Upper lobe of left lung (tissue), 4 donors: ENCODE results near the gene TMEM203.

Source experiments
- EP300 ChIP-seq, 4 donors: sonication (generic); formaldehyde crosslinking; IDR thresholded peaks; one replicate each; pipeline ENCODE4 v1.5.1; 2017; ENCODE audit warnings: antibody characterized with exemption in 4 of 4, control low read depth in 2 of 4
- POLR2AphosphoS5 ChIP-seq, 2 donors: sonication (generic); formaldehyde crosslinking; IDR thresholded peaks; one replicate each; pipeline ENCODE4 v1.5.1; 2017; ENCODE audit warnings: antibody characterized with exemption in 2 of 2
- TF ChIP-seq, protein P1 (sequence below), 6 experiments: fragments of 450-650 bp in 4 of 6; fragments of 200-600 bp in 2 of 6; sonication (generic) in 2 of 6; IDR thresholded peaks; one replicate each; pipeline ENCODE4 v1.5.1; 2016 to 2019; ENCODE audit warnings: antibody characterized with exemption in 6 of 6

DNA sequence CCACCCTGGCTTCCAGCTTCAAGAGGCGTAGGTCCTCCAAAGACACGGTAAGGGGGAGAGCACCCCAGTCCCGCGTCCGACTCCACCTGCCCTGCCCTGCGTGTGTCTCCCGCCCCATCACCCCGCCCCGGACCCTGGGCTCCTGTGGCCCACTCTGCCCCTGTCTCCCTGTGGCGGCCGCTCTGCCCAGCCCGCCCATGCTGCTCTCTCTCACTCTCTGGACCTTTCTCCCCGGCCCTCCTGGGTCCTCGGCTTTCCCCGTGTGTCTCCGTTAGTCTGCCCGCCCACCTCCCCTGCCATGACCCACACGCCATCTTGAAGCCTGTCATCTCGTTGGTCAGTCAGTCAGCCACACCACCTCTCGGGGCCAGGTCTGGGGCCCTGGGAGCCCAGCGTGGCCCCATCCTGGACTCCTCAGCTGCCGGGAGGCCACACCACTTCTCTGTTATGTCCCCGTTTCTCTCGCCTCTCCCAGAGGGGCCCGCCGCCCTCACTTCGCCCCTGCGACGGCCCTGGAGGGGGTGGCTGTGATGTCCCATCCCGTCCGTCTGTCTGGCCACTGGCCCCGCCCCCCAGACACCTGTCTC lies 40.1 kb downstream of the TMEM203 start:
- TF ChIP-seq EP300 (IDR thresholded peaks at IDR 0.05) (no peak), POLR2AphosphoS5 (IDR thresholded peaks at IDR 0.05) (no peak)
- TF ChIP-seq, protein P1, sequence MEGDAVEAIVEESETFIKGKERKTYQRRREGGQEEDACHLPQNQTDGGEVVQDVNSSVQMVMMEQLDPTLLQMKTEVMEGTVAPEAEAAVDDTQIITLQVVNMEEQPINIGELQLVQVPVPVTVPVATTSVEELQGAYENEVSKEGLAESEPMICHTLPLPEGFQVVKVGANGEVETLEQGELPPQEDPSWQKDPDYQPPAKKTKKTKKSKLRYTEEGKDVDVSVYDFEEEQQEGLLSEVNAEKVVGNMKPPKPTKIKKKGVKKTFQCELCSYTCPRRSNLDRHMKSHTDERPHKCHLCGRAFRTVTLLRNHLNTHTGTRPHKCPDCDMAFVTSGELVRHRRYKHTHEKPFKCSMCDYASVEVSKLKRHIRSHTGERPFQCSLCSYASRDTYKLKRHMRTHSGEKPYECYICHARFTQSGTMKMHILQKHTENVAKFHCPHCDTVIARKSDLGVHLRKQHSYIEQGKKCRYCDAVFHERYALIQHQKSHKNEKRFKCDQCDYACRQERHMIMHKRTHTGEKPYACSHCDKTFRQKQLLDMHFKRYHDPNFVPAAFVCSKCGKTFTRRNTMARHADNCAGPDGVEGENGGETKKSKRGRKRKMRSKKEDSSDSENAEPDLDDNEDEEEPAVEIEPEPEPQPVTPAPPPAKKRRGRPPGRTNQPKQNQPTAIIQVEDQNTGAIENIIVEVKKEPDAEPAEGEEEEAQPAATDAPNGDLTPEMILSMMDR (IDR thresholded peaks at IDR 0.05) = no peak
